Nephron progenitor cell (in vitro differentiated cells): ENCODE measurements around the gene WEE1.
"Not testable (repeated sequence)": the region's sequence is repeated elsewhere in the genome, so short reads cannot be mapped to it uniquely, and the experiment has no call there.

Source experiments
- DNase-seq: peaks from one replicate; pipeline ENCODE4 v3.0.0; 2021
- H3K27ac Mint-ChIP-seq: 2 replicates; pipeline ENCODE4 v1.8.0; 2021; ENCODE audit warnings: mild to moderate bottlenecking, moderate library complexity, mixed read lengths
- H3K27me3 Mint-ChIP-seq: 2 replicates; pipeline ENCODE4 v1.8.0; 2021; ENCODE audit warnings: mild to moderate bottlenecking, low read depth, mixed read lengths; ENCODE audit not compliant: poor library complexity
- H3K36me3 Mint-ChIP-seq: 2 replicates; pipeline ENCODE4 v1.8.0; 2021; ENCODE audit warnings: low read depth, mixed read lengths
- H3K4me1 Mint-ChIP-seq: 2 replicates; pipeline ENCODE4 v1.8.0; 2021; ENCODE audit warnings: mixed read lengths
- H3K4me3 Mint-ChIP-seq: 2 replicates; pipeline ENCODE4 v1.8.0; 2021; ENCODE audit warnings: mild to moderate bottlenecking, moderate library complexity, mixed read lengths
- H3K9me3 Mint-ChIP-seq: 2 replicates; pipeline ENCODE4 v1.8.0; 2021; ENCODE audit warnings: mild to moderate bottlenecking, moderate library complexity, mixed read lengths
- CTCF ChIP-seq: fragments of 200-600 bp; sonication (generic); IDR thresholded peaks from 2 replicates; pipeline ENCODE4 v1.5.0; 2021; ENCODE audit warnings: antibody characterized with exemption

Gene WEE1

GRCh38 chr11:9533736-9534473 is 39.6 kb upstream of the WEE1 start:
- Mint-ChIP-seq H3K36me3 (no peaks in the 10 kb centered on the region), H3K4me3 (no peak overlapping the region)

GRCh38 chr11:9535189-9535781 is 38.2 kb upstream of the WEE1 start:
- H3K27me3 Mint-ChIP-seq = peaks cover 3% of the 10 kb centered on the region
- peak; percentile 72 for TF ChIP-seq CTCF
- no peak overlapping the region for H3K27ac Mint-ChIP-seq
- H3K36me3 Mint-ChIP-seq = no peaks in the 10 kb centered on the region
- DNase-seq = peak; percentile 75
- peaks cover 25% of the 10 kb centered on the region for H3K4me1 Mint-ChIP-seq
- no peak overlapping the region for H3K4me3 Mint-ChIP-seq
- no peaks in the 10 kb centered on the region for H3K9me3 Mint-ChIP-seq

More at GRCh38 chr11:9533736-9534473, 39.6 kb upstream of the WEE1 start:
- TF ChIP-seq CTCF = no peak
- DNase-seq = no peak
- H3K9me3 Mint-ChIP-seq = no peaks in the 10 kb centered on the region
- H3K27ac Mint-ChIP-seq = peak overlapping the region; percentile 1
- H3K27me3 Mint-ChIP-seq = peaks cover 3% of the 10 kb centered on the region
- H3K4me1 Mint-ChIP-seq = peaks cover 39% of the 10 kb centered on the region

GRCh38 chr11:9538548-9538947 is 34.9 kb upstream of the WEE1 start:
- Mint-ChIP-seq H3K4me1 (peaks cover 13% of the 10 kb centered on the region), H3K36me3 (no peaks in the 10 kb centered on the region), H3K27ac (no peak overlapping the region), H3K4me3 (no peak overlapping the region), H3K9me3 (peaks cover 4% of the 10 kb centered on the region), H3K27me3 (no peaks in the 10 kb centered on the region)
- no peak for TF ChIP-seq CTCF
- DNase-seq = no peak

GRCh38 chr11:9549216-9549615 is 24.3 kb upstream of the WEE1 start:
- DNase-seq = not testable (repeated sequence)
- peaks cover 19% of the 10 kb centered on the region for H3K36me3 Mint-ChIP-seq

GRCh38 chr11:9550191-9550628 is 23.3 kb upstream of the WEE1 start:
- Mint-ChIP-seq H3K27me3 (peaks cover 7% of the 10 kb centered on the region), H3K36me3 (peaks cover 11% of the 10 kb centered on the region), H3K4me1 (peaks cover 9% of the 10 kb centered on the region), H3K4me3 (no peak overlapping the region), H3K9me3 (peaks cover 19% of the 10 kb centered on the region), H3K27ac (no peak overlapping the region)
- TF ChIP-seq CTCF = no peak
- no peak for DNase-seq

More at GRCh38 chr11:9549216-9549615, 24.3 kb upstream of the WEE1 start:
- not testable (repeated sequence) for H3K27ac Mint-ChIP-seq, H3K27me3 Mint-ChIP-seq, H3K4me1 Mint-ChIP-seq, H3K4me3 Mint-ChIP-seq
- H3K9me3 Mint-ChIP-seq = peaks cover 24% of the 10 kb centered on the region

GRCh38 chr11:9561279-9561982 is 12.0 kb upstream of the WEE1 start:
- no peak for TF ChIP-seq CTCF
- no peak overlapping the region for H3K27ac Mint-ChIP-seq

More at GRCh38 chr11:9561279-9561982, 12.0 kb upstream of the WEE1 start:
- DNase-seq = no peak
- Mint-ChIP-seq H3K27me3 (peaks cover 5% of the 10 kb centered on the region), H3K36me3 (peaks cover 45% of the 10 kb centered on the region), H3K4me3 (no peak overlapping the region), H3K9me3 (peaks cover 46% of the 10 kb centered on the region), H3K4me1 (peaks cover 16% of the 10 kb centered on the region)
